Epithelial cell of esophagus (primary cell): ENCODE measurements around the gene CES4A.

Experiments used
- DNase-seq: peaks from one replicate; pipeline ENCODE4 v3.0.0; 2010; ENCODE audit warnings: low read depth
- H3K4me3 ChIP-seq: 2 replicates; pipeline ENCODE4 v1.5.1; 2011; ENCODE audit warnings: mild to moderate bottlenecking, low read length, control low read depth
- CTCF ChIP-seq: IDR thresholded peaks from 2 replicates; pipeline ENCODE4 v1.5.1; 2011; ENCODE audit warnings: low read depth, mild to moderate bottlenecking, low read length, control low read depth, inconsistent platforms; ENCODE audit not compliant: insufficient read depth; ENCODE audit errors: missing control alignments

CES4A gene

GRCh38 chr16:66945939-66946338, 42.5 kb upstream of the CES4A start:
- no peak for DNase-seq
- H3K4me3 ChIP-seq = no peak overlapping the region
- TF ChIP-seq CTCF = no peak

GRCh38 chr16:66946541-66946940, 41.8 kb upstream of the CES4A start:
- H3K4me3 ChIP-seq = no peak overlapping the region
- TF ChIP-seq CTCF = no peak
- no peak for DNase-seq

GRCh38 chr16:66946974-66947301, 41.5 kb upstream of the CES4A start:
- no peak for DNase-seq
- no peak for TF ChIP-seq CTCF
- H3K4me3 ChIP-seq = no peak overlapping the region

- H3K4me3 ChIP-seq = peak overlapping the region; percentile 63
- peak; percentile 90 for DNase-seq
- peak; percentile 89 for TF ChIP-seq CTCF
Measured at GRCh38 chr16:66947302-66948065, 40.9 kb upstream of the CES4A start.

- DNase-seq = peak; percentile 73
- TF ChIP-seq CTCF = no peak
- H3K4me3 ChIP-seq = peak overlapping the region; percentile 63
Measured at GRCh38 chr16:66948134-66948836, 40.1 kb upstream of the CES4A start.

GRCh38 chr16:66948837-66949225, 39.6 kb upstream of the CES4A start:
- H3K4me3 ChIP-seq = peak overlapping the region; percentile 63
- no peak for TF ChIP-seq CTCF
- DNase-seq = no peak
